Natural killer cell (primary cell): ENCODE results near the gene CPAMD8. TPM values are rescaled to one million over a fixed set of nuclear protein-coding genes. Genes with fewer than 3 reads are reported as not detected.

Source experiments
- ATAC-seq, 3 donors: fragments of 150-1000 bp in 2 of 3; fragments of 200-7000 bp in 1 of 3; cut with Tn5 transposase; 1 replicate in 1 of 3; 2 replicates in 2 of 3; pipeline ENCODE4 v1.10.0; 2021; ENCODE audit warnings: mild to moderate bottlenecking in 2 of 3, moderate library complexity in 2 of 3
- DNase-seq, 2 donors: peaks; one replicate each; pipeline versions ENCODE4 v3.0.0 to v3.0.0-alpha.2; 2013 to 2021; ENCODE audit warnings: mixed read lengths in 1 of 2
- H3K27ac ChIP-seq: one replicate; pipeline ENCODE4 v1.5.1; 2013; ENCODE audit warnings: mild to moderate bottlenecking, low read length
- H3K27me3 ChIP-seq: one replicate; pipeline ENCODE4 v1.6.1; 2013; ENCODE audit warnings: low read length; ENCODE audit not compliant: control insufficient read depth, insufficient read depth
- H3K36me3 ChIP-seq: one replicate; pipeline ENCODE4 v1.6.1; 2013; ENCODE audit warnings: low read length; ENCODE audit not compliant: control insufficient read depth, insufficient read depth
- H3K4me1 ChIP-seq: one replicate; pipeline ENCODE4 v1.6.1; 2013; ENCODE audit warnings: low read length; ENCODE audit not compliant: control insufficient read depth, insufficient read depth
- H3K4me3 ChIP-seq: one replicate; pipeline ENCODE4 v1.5.1; 2013; ENCODE audit warnings: low read length
- H3K9me3 ChIP-seq: one replicate; pipeline ENCODE4 v1.6.1; 2013; ENCODE audit warnings: low read length; ENCODE audit not compliant: control insufficient read depth, insufficient read depth
- H3K27ac Mint-ChIP-seq, 2 donors: one replicate each; pipeline ENCODE4 v1.8.0; 2022; ENCODE audit warnings: mild to moderate bottlenecking in 2 of 2, mixed read lengths in 2 of 2, moderate library complexity in 1 of 2
- H3K27me3 Mint-ChIP-seq, 2 donors: one replicate each; pipeline ENCODE4 v1.8.0; 2022; ENCODE audit warnings: low read depth in 2 of 2, mixed read lengths in 2 of 2
- H3K36me3 Mint-ChIP-seq: one replicate; pipeline ENCODE4 v1.8.0; 2022; ENCODE audit warnings: mixed read lengths
- H3K4me1 Mint-ChIP-seq, 2 donors: one replicate each; pipeline ENCODE4 v1.8.0; 2022; ENCODE audit warnings: mixed read lengths in 2 of 2
- H3K4me3 Mint-ChIP-seq: one replicate; pipeline ENCODE4 v1.8.0; 2022; ENCODE audit warnings: mild to moderate bottlenecking, moderate library complexity, mixed read lengths
- H3K9me3 Mint-ChIP-seq, 2 donors: one replicate each; pipeline ENCODE4 v1.8.0; 2022; ENCODE audit warnings: mixed read lengths in 2 of 2
- CTCF ChIP-seq: fragments of 200-600 bp; IDR thresholded peaks from one replicate; pipeline ENCODE4 v1.8.0; 2022; ENCODE audit warnings: antibody characterized with exemption
- WGBS: methylation state at CpG from one replicate; pipeline ENCODE4 v1.1.7; 2013; ENCODE audit warnings: missing lambda C conversion rate; ENCODE audit not compliant: insufficient coverage; 5-methylcytosine and 5-hydroxymethylcytosine counted together
- intact Hi-C: fragments of 100-400 bp; cut with micrococcal nuclease; formaldehyde crosslinking; loops from one replicate; pipeline ENCODE4 v1.14.2; 2022
- total RNA-seq, 4 donors: library from RNA; stranded (reverse); fragments of 120-200 nt in 1 of 4; gene quantifications; one replicate each; pipeline versions ENCODE4 v1.2.3 to v1.2.4, GENCODE V29; 2013 to 2022

Gene CPAMD8
- total RNA-seq, 3 donors from 2014 or later (not counting 1 experiment from before 2014, with no cell fraction given), result 3.6 to 4.9 (median 4.7) TPM

- Histone ChIP-seq H3K27me3 (peaks cover 3% of the 10 kb centered on the region), H3K4me3 (no peak overlapping the region), H3K36me3 (no peaks in the 10 kb centered on the region), H3K9me3 (peaks cover 12% of the 10 kb centered on the region), H3K27ac (no peak overlapping the region), H3K4me1 (peaks cover 9% of the 10 kb centered on the region)
- intact Hi-C loops, result no loop called here
- H3K36me3 Mint-ChIP-seq, result no peaks in the 10 kb centered on the region
- no peak overlapping the region for H3K27ac Mint-ChIP-seq
- peaks cover 7% of the 10 kb centered on the region in 2 donors for H3K4me1 Mint-ChIP-seq
- no peak overlapping the region for H3K4me3 Mint-ChIP-seq
- ATAC-seq, result no peak
- TF ChIP-seq CTCF, result no peak
- WGBS, result 78% methylated on average over 12 of the region's 12 CpGs
- H3K27me3 Mint-ChIP-seq, result peaks cover 22 to 40% of the 10 kb centered on the region in 2 donors
- peaks cover 2 to 6% of the 10 kb centered on the region in 2 donors for H3K9me3 Mint-ChIP-seq
- no peak for DNase-seq
Observed at GRCh38 chr19:17021793-17022590, 4.6 kb downstream of the CPAMD8 start.

- WGBS, result 71% methylated on average over 1 of the region's 1 CpG
- no peak for DNase-seq
Observed at GRCh38 chr19:17021328-17021727, 5.3 kb downstream of the CPAMD8 start.

GRCh38 chr19:17020823-17021222 is 5.8 kb downstream of the CPAMD8 start:
- Histone ChIP-seq H3K9me3 (peaks cover 12% of the 10 kb centered on the region), H3K4me1 (peaks cover 4% of the 10 kb centered on the region), H3K27me3 (no peaks in the 10 kb centered on the region), H3K36me3 (no peaks in the 10 kb centered on the region), H3K27ac (no peak overlapping the region), H3K4me3 (no peak overlapping the region)
- DNase-seq, result peak in 1 of 2 donors; percentile 11
- H3K4me3 Mint-ChIP-seq, result no peak overlapping the region
- peaks cover 2 to 6% of the 10 kb centered on the region in 2 donors for H3K9me3 Mint-ChIP-seq
- WGBS, result 93% methylated on average over 2 of the region's 2 CpGs
- TF ChIP-seq CTCF, result no peak
- intact Hi-C loops, result no loop called here
- no peak for ATAC-seq
- H3K27ac Mint-ChIP-seq, result no peak overlapping the region
- H3K36me3 Mint-ChIP-seq, result no peaks in the 10 kb centered on the region
- peaks cover 2% of the 10 kb centered on the region in 2 donors for H3K4me1 Mint-ChIP-seq
- peaks cover 16 to 35% of the 10 kb centered on the region in 2 donors for H3K27me3 Mint-ChIP-seq

More at GRCh38 chr19:17021328-17021727, 5.3 kb downstream of the CPAMD8 start:
- Mint-ChIP-seq H3K4me1 (peaks cover 7% of the 10 kb centered on the region in 2 donors), H3K4me3 (no peak overlapping the region), H3K27ac (no peak overlapping the region), H3K9me3 (peaks cover 2 to 6% of the 10 kb centered on the region in 2 donors), H3K27me3 (peaks cover 21 to 40% of the 10 kb centered on the region in 2 donors), H3K36me3 (no peaks in the 10 kb centered on the region)
- Histone ChIP-seq H3K27me3 (peaks cover 3% of the 10 kb centered on the region), H3K4me3 (no peak overlapping the region), H3K36me3 (no peaks in the 10 kb centered on the region), H3K4me1 (peaks cover 9% of the 10 kb centered on the region), H3K9me3 (peaks cover 12% of the 10 kb centered on the region), H3K27ac (no peak overlapping the region)
- intact Hi-C loops, result no loop called here
- no peak for TF ChIP-seq CTCF
- no peak for ATAC-seq
